ENCODE data around the gene TMEM222. TPM values are rescaled to one million over a fixed set of nuclear protein-coding genes. Genes with fewer than 3 reads are reported as not detected.

TMEM222 gene
- total and polyA plus RNA-seq, 2 of the 4 experiments (the other 2 are of a cell fraction), result 19.9 to 54.1 TPM

DNA sequence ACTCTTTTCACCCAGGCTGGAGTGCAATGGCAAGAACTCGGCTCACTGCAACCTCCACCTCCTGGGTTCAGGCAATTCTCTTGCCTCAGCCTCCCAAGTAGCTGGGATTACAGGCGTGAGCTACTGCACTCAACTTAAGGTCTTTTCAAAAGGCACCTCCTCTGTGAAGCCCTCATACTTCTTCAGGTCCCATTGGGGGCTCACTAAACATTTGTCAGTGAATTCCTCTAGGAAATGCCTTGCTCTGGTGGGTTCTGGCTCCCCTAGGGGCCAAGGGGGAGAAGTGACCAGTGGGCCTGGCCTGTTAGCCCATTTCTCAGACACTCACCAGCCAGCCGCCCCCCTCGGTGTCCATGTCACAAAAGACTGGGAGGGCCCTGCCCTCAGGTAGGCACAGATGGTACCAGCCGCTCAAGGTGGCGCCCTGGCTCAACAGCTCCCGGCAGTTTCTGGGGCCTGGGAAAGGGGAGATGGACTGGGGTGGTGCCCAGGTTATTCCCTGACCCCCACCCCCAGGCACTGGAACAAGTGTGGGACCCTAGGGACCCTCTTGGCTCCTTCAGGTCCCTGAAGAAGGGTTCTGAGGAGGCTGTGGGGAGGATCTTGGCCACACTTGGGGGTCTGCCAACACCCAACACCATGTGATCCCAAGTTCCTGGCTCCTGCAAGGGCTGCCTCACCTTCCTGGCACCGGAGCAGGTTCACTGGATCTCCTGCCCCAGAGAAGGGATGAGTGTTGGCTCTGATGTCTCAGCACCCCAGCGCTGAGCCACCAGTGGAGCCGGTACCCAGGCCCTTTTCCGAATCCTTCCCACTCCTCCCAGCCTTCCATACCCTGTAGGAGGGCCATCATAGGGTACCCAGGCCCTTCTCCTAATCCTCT lies 51.1 kb downstream of the TMEM222 start:
- Histone ChIP-seq H2BK5ac (ENCODE audit: low read depth, low read length, poor library complexity, severe bottlenecking) (no peak overlapping the region), H3K14ac (replicated peaks; ENCODE audit: low read depth, low read length) (no peak overlapping the region), H4K5ac (ENCODE audit: low read depth, low read length) (no peak overlapping the region), H3K56ac (ENCODE audit: extremely low read depth, insufficient read depth, low read length) (no peak overlapping the region), H4K8ac (ENCODE audit: low read depth in 2 of 2, low read length in 2 of 2) (no peak overlapping the region), H3K36me3 (ENCODE audit: control insufficient read depth, insufficient read depth, low read length) (no peaks in the 10 kb centered on the region), H3K27ac (ENCODE audit: insufficient read depth, low read length) (no peak overlapping the region), H3K4me1 (ENCODE audit: control insufficient read depth, insufficient read depth, low read length) (no peaks in the 10 kb centered on the region), H2AK9ac (replicated peaks; ENCODE audit: low read depth, low read length, poor library complexity) (peak overlapping the region; percentile 65), H3K9me1 (ENCODE audit: insufficient read depth, low read length) (no peaks in the 10 kb centered on the region), H3K4me3 (ENCODE audit: insufficient read depth, low read depth, low read length) (no peak overlapping the region), H3K9ac (ENCODE audit: low read depth, low read length) (no peak overlapping the region), H4K91ac (ENCODE audit: insufficient read depth, low read depth, low read length) (no peak overlapping the region), H3K4me2 (ENCODE audit: low read depth, low read length) (no peak overlapping the region), H3K27me3 (ENCODE audit: control insufficient read depth, insufficient read depth, low read length) (peaks cover 12% of the 10 kb centered on the region), H2AFZ (replicated peaks; ENCODE audit: low read length, poor library complexity) (peak overlapping the region; percentile 32), H2BK20ac (ENCODE audit: low read depth, low read length) (no peak overlapping the region), H4K20me1 (ENCODE audit: insufficient read depth, low read length) (no peaks in the 10 kb centered on the region), H3K4ac (ENCODE audit: low read depth, low read length) (no peak overlapping the region; the same call in 1 of the 2 replicates), H2BK15ac (ENCODE audit: low read depth, low read length) (no peak overlapping the region), H3K23ac (ENCODE audit: low read depth, low read length) (no peak overlapping the region), H2AK5ac (ENCODE audit: low read depth, low read length) (no peak overlapping the region), H3K18ac (ENCODE audit: low read depth, low read length) (no peak overlapping the region), H3K9me3 (ENCODE audit: control insufficient read depth, insufficient read depth, low read length) (no peaks in the 10 kb centered on the region), H2BK120ac (ENCODE audit: low read depth, low read length) (no peak overlapping the region), H3K79me1 (ENCODE audit: low read depth in 1 of 2, low read length in 2 of 2) (no peaks in the 10 kb centered on the region)
- WGBS, 2 experiments (ENCODE audit: extremely low coverage in 2 of 2, insufficient read length in 1 of 2), result 75% methylated on average over 2 of the region's 11 CpGs; no CpG with 5 or more reads in 1 of the 2 experiments
- dilution Hi-C loops (cut with HindIII; ENCODE audit: low sequenced_read_pairs, unreplicated experiment), result no loop called here
- ATAC-seq (ENCODE audit: low read depth), result peak; percentile 44; the same call in 1 of the 2 replicates
- intact Hi-C loops (cut with micrococcal nuclease), result no loop called here
- TF ChIP-seq RCOR1 (IDR thresholded peaks at IDR 0.05; ENCODE audit: insufficient replicate concordance, low read length) (no peak), MXI1 (IDR thresholded peaks at IDR 0.05; ENCODE audit: borderline replicate concordance, low read depth, low read length) (no peak), CHD1 (IDR thresholded peaks at IDR 0.05; ENCODE audit: low read depth, low read length) (no peak), RAD21 (IDR thresholded peaks at IDR 0.05; ENCODE audit: low read length) (peak; percentile 30; the same call in 1 of the 2 replicates), CEBPB (IDR thresholded peaks at IDR 0.05; ENCODE audit: low read depth, low read length) (no peak), RFX5 (IDR thresholded peaks at IDR 0.05; ENCODE audit: low read depth, low read length) (no peak), BHLHE40 (IDR thresholded peaks at IDR 0.05; ENCODE audit: low read depth, low read length) (no peak), NFE2L2 (IDR thresholded peaks at IDR 0.05; ENCODE audit: low read depth, low read length) (no peak), POLR2A (IDR thresholded peaks at IDR 0.05; ENCODE audit: low read depth, low read length) (no peak), FOS (IDR thresholded peaks at IDR 0.05; ENCODE audit: low read depth, low read length) (no peak), MAFK (IDR thresholded peaks at IDR 0.05; ENCODE audit: low read depth, low read length) (no peak)
- TF ChIP-seq, protein P1, sequence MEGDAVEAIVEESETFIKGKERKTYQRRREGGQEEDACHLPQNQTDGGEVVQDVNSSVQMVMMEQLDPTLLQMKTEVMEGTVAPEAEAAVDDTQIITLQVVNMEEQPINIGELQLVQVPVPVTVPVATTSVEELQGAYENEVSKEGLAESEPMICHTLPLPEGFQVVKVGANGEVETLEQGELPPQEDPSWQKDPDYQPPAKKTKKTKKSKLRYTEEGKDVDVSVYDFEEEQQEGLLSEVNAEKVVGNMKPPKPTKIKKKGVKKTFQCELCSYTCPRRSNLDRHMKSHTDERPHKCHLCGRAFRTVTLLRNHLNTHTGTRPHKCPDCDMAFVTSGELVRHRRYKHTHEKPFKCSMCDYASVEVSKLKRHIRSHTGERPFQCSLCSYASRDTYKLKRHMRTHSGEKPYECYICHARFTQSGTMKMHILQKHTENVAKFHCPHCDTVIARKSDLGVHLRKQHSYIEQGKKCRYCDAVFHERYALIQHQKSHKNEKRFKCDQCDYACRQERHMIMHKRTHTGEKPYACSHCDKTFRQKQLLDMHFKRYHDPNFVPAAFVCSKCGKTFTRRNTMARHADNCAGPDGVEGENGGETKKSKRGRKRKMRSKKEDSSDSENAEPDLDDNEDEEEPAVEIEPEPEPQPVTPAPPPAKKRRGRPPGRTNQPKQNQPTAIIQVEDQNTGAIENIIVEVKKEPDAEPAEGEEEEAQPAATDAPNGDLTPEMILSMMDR (conservative IDR thresholded peaks at IDR 0.05; ENCODE audit: low read depth, low read length), result peak; percentile 38; the same call in 1 of the 2 replicates
- TF ChIP-seq, protein P2, sequence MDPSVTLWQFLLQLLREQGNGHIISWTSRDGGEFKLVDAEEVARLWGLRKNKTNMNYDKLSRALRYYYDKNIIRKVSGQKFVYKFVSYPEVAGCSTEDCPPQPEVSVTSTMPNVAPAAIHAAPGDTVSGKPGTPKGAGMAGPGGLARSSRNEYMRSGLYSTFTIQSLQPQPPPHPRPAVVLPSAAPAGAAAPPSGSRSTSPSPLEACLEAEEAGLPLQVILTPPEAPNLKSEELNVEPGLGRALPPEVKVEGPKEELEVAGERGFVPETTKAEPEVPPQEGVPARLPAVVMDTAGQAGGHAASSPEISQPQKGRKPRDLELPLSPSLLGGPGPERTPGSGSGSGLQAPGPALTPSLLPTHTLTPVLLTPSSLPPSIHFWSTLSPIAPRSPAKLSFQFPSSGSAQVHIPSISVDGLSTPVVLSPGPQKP (IDR thresholded peaks at IDR 0.05; ENCODE audit: borderline replicate concordance, low read depth, low read length), result no peak
- TF ChIP-seq, protein P3, sequence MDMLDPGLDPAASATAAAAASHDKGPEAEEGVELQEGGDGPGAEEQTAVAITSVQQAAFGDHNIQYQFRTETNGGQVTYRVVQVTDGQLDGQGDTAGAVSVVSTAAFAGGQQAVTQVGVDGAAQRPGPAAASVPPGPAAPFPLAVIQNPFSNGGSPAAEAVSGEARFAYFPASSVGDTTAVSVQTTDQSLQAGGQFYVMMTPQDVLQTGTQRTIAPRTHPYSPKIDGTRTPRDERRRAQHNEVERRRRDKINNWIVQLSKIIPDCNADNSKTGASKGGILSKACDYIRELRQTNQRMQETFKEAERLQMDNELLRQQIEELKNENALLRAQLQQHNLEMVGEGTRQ (IDR thresholded peaks at IDR 0.05; ENCODE audit: low read depth, low read length), result no peak
- in situ Hi-C loops (cut with MboI; ENCODE audit: low sequenced_read_pairs), result no loop called here
- ChIA-PET CTCF (no interaction called here), POLR2A (ENCODE audit: unreplicated experiment) (no interaction called here)
- no peak for DNase-seq
- no TSS peak for BruUV-seq (replicated peaks)

Data from IMR-90 (cell line).